Brain microvascular endothelial cell (primary cell): ENCODE data around the gene SEPHS1.

Experiments used
- DNase-seq: peaks from one replicate; pipeline ENCODE4 v3.0.0-alpha.2; 2020
- H3K27ac ChIP-seq: fragments of 250-450 bp; sonication (Bioruptor Pico); 2 replicates; pipeline ENCODE4 v1.5.1; 2020; ENCODE audit warnings: mild to moderate bottlenecking, moderate library complexity
- H3K27me3 ChIP-seq: fragments of 250-450 bp; sonication (Bioruptor Pico); replicated peaks from 2 replicates; pipeline ENCODE4 v1.5.1; 2020; ENCODE audit warnings: mild to moderate bottlenecking
- H3K36me3 ChIP-seq: fragments of 250-450 bp; sonication (Bioruptor Pico); replicated peaks from 2 replicates; pipeline ENCODE4 v1.5.1; 2020; ENCODE audit warnings: mild to moderate bottlenecking
- H3K4me3 ChIP-seq: 2 replicates; pipeline ENCODE4 v1.5.1; 2011; ENCODE audit warnings: low read depth, mild to moderate bottlenecking, control low read depth, low read length, moderate library complexity
- in situ Hi-C: cut with HindIII; loops from 2 replicates; pipeline ENCODE4 v1.10.0; 2017; ENCODE audit warnings: low sequenced_read_pairs, low pct_ligation_motif_present
- TF ChIP-seq, protein P1 (sequence below): IDR thresholded peaks from 2 replicates; pipeline ENCODE4 v1.5.1; 2011; ENCODE audit warnings: low read depth, mild to moderate bottlenecking, moderate library complexity, low read length, control low read depth, inconsistent platforms; ENCODE audit errors: missing control alignments

SEPHS1 gene

DNA sequence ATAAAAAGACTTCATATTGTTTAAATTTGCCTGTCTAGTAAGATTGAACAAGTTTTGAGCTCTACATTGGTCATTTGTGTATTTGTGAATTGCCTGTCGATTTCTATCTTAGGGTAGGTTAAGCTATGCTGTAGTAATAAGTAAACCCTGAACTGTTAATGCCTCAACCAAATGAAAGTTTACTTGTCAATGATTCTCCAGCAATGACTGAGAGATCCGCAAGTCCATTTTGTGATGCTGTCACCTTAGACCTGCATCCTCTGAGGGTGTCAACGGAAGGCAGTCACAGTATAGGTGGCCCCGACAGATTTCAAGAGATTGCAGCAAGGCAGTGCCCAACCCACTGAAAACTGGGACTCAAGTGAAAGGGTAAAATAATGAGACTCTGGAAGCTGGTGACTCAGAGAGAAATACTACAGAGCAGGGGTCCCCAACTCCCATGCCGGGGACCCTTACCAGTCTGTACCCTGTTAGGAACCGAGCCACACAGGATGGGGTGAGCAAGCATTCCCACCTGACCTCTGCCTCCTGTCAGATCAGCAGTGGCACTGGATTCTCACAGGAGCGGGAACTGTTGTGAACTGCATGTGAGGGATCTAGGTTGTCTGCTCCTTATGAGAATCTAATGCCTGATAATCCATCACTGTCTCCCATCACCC is 37.4 kb downstream of the SEPHS1 start:
- no peak overlapping the region for H3K27ac ChIP-seq
- DNase-seq, result no peak
- TF ChIP-seq, protein P1, sequence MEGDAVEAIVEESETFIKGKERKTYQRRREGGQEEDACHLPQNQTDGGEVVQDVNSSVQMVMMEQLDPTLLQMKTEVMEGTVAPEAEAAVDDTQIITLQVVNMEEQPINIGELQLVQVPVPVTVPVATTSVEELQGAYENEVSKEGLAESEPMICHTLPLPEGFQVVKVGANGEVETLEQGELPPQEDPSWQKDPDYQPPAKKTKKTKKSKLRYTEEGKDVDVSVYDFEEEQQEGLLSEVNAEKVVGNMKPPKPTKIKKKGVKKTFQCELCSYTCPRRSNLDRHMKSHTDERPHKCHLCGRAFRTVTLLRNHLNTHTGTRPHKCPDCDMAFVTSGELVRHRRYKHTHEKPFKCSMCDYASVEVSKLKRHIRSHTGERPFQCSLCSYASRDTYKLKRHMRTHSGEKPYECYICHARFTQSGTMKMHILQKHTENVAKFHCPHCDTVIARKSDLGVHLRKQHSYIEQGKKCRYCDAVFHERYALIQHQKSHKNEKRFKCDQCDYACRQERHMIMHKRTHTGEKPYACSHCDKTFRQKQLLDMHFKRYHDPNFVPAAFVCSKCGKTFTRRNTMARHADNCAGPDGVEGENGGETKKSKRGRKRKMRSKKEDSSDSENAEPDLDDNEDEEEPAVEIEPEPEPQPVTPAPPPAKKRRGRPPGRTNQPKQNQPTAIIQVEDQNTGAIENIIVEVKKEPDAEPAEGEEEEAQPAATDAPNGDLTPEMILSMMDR, result no peak
- no peak overlapping the region for H3K4me3 ChIP-seq
- no peaks in the 10 kb centered on the region for H3K36me3 ChIP-seq
- in situ Hi-C loops, result no loop called here
- no peaks in the 10 kb centered on the region for H3K27me3 ChIP-seq

DNA sequence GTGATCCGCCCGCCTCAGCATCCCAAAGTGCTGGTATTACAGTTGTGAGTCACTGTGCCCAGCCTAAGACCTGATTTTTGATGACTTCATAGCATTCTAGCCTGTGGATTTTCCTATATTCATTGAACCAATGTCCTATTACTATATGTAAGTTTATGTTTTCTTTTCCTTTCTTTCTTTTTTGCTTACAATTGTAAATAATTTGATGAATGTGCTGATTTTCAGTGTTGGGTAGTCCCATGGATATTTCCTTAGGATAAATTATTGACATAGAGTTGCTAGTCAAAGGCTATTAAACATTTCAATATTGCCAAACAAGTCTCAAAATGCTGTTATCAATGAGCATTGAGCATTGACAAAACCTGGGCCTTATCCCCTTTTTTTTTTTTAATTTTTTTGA is 38.3 kb downstream of the SEPHS1 start:
- no peaks in the 10 kb centered on the region for H3K36me3 ChIP-seq
- in situ Hi-C loops, result no loop called here
- no peak overlapping the region for H3K27ac ChIP-seq
- H3K27me3 ChIP-seq, result no peaks in the 10 kb centered on the region
- no peak for DNase-seq
- H3K4me3 ChIP-seq, result no peak overlapping the region
- TF ChIP-seq, protein P1, result no peak

DNA sequence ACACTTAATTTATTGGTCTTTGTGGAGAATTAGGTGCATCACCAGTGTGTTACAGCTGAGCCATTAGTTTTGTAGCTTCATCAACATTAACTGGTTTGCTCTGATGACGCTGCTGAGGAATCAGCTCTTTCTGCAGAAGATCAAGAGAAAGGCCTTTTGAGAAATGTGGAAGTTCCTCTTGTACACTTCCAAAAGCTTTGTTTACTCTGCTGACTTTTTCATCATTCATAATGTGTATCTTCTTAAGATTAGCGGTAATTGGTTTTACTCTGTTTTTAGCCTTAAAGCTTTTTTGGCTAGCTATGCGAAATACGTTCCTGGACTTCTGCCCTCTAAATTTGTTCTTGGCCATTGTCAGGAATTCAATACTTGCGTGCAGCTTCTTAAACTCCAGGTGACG is 40.0 kb downstream of the SEPHS1 start:
- Histone ChIP-seq H3K27ac (no peak overlapping the region), H3K36me3 (no peaks in the 10 kb centered on the region), H3K4me3 (no peak overlapping the region), H3K27me3 (no peaks in the 10 kb centered on the region)
- TF ChIP-seq, protein P1, result no peak
- DNase-seq, result no peak
- in situ Hi-C loops, result no loop called here

DNA sequence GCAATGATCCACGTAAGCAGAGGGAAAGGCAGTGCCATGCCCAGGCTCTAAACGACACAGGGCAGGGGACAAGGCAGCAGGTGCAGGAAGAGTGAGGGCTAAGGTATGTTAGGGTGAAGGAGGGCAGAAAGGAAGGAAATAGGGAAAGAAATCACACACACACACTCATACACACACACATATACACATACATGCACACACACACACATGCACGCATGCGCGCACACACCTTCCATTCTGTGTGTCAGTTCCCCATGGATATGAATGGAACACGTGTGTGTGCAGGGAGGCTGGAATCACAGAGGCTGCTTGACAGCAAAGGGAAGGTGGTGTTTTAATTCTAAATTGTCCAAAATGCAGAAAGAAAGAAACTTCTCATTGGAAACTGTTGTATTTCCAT is 42.0 kb downstream of the SEPHS1 start:
- H3K27ac ChIP-seq, result no peak overlapping the region
- in situ Hi-C loops, result no loop called here
- H3K4me3 ChIP-seq, result no peak overlapping the region
- no peaks in the 10 kb centered on the region for H3K27me3 ChIP-seq
- H3K36me3 ChIP-seq, result no peaks in the 10 kb centered on the region
- DNase-seq, result no peak
- TF ChIP-seq, protein P1, result no peak

DNA sequence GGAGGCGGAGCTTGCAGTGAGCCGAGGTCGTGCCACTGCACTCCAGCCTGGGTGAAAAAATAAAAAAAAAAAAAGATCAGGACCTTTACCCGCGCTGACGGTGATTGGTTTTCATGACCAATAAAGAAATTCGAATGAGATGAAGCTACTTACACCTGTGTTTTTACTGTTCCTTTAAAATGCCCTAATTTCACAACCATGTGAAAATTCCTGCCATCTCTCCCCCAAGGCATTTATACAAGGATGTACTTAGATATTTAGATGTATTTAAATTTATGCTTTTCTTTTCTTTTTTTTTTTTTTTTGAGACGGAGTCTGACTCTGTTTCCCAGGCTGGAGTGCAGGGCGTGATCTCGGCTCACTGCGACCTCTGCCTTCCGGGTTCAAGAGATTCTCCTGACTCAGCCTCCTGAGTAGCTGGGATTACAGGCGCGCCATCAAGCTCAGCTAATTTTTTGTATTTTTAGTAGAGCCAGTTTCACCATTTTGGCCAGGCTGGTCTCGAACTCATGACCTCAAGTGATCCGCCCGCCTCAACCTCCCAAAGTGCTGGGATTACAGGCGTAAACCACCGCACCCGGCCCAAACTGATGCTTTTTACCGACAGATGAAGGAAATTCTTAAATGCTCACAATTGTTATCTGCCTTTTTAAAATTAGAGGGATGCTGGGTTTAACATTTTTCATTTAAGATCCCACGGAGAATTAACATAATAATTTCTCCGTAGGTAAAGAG is 45.1 kb downstream of the SEPHS1 start:
- no peak for DNase-seq
- no peak overlapping the region for H3K4me3 ChIP-seq
- TF ChIP-seq, protein P1, result no peak
- H3K27me3 ChIP-seq, result no peaks in the 10 kb centered on the region
- no peaks in the 10 kb centered on the region for H3K36me3 ChIP-seq
- in situ Hi-C loops, result no loop called here
- no peak overlapping the region for H3K27ac ChIP-seq
